HTR-8/SVneo (cell line): Measurements from ENCODE around the gene LAIR2.
"Not testable (repeated sequence)": the region's sequence is repeated elsewhere in the genome, so short reads cannot be mapped to it uniquely, and the experiment has no call there.

Source experiments
- DNase-seq: peaks from one replicate; pipeline ENCODE4 v3.0.0; 2011; ENCODE audit warnings: low spot score, mixed read lengths; ENCODE audit not compliant: insufficient read length
- FAIRE-seq: peaks from 2 replicates; lab custom pipeline; 2011; peaks lifted over from hg19 to GRCh38; lab: Jason Lieb, UNC

Gene LAIR2

GRCh38 chr19:54464044-54464629, 38.5 kb upstream of the LAIR2 start:
- FAIRE-seq (no peak), DNase-seq (peak; percentile 69)

- FAIRE-seq (no peak), DNase-seq (peak; percentile 87)
Observed at GRCh38 chr19:54464630-54465425, 37.8 kb upstream of the LAIR2 start.

- no peak for DNase-seq
- FAIRE-seq = no peak
Observed at GRCh38 chr19:54465426-54466109, 37.1 kb upstream of the LAIR2 start.

GRCh38 chr19:54466110-54466480, 36.5 kb upstream of the LAIR2 start:
- not testable (repeated sequence) for DNase-seq, FAIRE-seq

DNA sequence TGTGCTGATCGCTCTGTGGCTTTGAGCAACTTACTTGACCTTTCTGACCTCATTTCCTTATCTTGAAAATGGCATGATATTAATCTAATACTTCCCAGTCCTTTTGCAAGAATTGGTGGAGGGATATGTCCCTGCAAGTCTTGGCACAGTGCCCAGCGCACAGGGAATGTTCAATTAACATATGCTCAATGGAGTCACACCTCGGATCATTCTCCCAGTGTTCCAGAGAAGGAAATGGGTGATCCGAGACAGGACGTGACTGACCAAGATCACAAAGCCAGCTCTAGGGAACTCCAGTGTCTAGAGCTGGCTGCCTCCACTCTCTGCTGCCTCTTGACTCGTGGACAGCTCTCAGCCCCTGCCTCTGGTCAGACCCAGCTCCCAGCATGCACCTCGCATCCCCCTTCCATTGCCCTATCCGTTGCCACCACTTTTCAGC, 33.1 kb upstream of the LAIR2 start:
- no peak for FAIRE-seq
- DNase-seq = no peak

DNA sequence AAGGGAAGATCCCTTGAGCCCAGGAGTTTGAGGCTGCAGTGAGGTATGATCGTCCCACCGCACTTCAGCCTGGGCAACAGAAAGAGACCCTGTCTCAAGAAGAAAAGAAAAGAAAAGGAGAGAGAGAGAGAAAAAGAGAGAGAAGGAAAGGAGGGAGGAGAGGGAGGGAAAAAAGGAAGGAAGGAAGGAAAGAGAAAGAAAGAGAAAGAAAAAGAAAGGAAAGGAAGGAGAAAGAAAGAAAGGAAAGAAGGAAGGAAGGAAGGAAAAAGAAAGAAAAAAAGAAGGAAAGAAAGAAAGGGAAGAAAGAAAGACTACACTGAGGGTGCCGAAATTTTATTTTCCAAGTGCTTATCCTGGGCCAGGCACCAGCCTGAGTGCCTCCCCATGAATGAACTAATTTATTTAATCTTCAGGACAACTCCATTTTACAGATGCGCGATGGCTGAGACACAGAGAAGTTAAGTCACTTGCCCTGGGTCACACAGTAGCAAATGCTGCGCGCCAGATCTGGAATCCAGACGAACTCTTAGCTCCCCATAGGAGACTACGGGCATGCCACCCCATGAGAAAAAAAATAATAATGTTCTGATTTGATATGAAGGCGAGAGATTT, 32.2 kb upstream of the LAIR2 start:
- DNase-seq (no peak), FAIRE-seq (no peak)

GRCh38 chr19:54470991-54471782, 31.4 kb upstream of the LAIR2 start:
- FAIRE-seq (no peak), DNase-seq (no peak)

GRCh38 chr19:54473071-54473891, 29.4 kb upstream of the LAIR2 start, which contains the start of gene CDC42EP5:
TSS of gene CDC42EP5 (minus strand) at chr19:54473296. CDS start at chr19:54465547, 7,749 bp downstream.
- DNase-seq (peak; percentile 79), FAIRE-seq (peak; percentile 51)

GRCh38 chr19:54473892-54474372, 28.7 kb upstream of the LAIR2 start:
- no peak for DNase-seq
- FAIRE-seq = no peak

DNA sequence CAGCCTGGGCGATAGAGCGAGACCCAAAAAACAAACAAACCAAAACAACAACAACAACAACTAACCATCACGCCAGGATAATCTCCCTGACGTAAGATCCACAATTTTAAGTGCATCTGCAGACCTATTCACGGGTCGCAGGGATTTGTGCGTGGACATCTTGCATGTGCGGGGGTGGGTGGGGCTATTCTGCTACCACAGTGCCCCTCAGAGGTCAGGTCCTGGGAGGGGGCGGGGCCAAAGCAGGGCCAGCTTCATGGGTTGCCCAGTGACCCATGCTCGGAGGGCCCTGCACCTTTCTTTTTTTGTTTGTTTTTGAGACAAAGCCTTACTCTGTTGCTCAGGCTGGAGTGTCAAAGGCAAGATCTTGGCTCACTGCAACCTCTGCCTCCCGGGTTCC, 26.9 kb upstream of the LAIR2 start:
- DNase-seq = no peak
- FAIRE-seq = no peak

GRCh38 chr19:54477650-54478049, 25.0 kb upstream of the LAIR2 start:
- DNase-seq = no peak
- no peak for FAIRE-seq

DNA sequence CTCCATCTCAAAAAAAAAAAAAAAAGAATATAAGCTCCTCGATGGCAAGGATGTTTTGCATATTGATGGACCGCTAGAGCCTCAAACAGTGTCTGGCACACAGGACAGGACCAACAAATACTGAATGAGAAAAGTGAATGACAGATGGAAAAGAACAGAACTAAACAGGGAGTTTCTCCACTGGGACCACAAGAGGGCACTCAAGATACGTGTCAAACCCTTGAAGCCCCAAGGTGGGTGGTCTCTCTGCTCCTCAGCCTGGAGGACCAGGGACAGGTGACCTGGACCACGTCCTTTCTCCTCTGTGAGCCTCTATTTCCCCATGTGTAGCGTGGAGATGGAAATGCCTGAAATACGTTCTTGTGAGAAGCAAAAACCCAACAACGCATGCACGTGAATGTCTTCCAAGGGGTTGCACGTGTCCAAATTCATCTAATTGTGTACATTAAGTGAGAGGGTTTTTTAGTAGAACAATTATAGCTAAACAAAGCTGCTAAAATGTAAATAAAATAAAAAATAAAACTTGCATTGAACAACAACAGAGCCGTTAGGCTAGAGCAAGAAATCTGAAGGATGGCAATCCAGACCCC, 23.9 kb upstream of the LAIR2 start:
- peak; percentile 36 for DNase-seq
- no peak for FAIRE-seq

GRCh38 chr19:54480051-54480450, 22.6 kb upstream of the LAIR2 start:
- DNase-seq (no peak), FAIRE-seq (no peak)

GRCh38 chr19:54481326-54481930, 21.2 kb upstream of the LAIR2 start:
- peak; percentile 58 for FAIRE-seq

GRCh38 chr19:54482889-54483288, 19.7 kb upstream of the LAIR2 start:
- no peak for FAIRE-seq
- no peak for DNase-seq

More at GRCh38 chr19:54481326-54481930, 21.2 kb upstream of the LAIR2 start:
- DNase-seq = peak; percentile 53

GRCh38 chr19:54484451-54484850, 18.2 kb upstream of the LAIR2 start:
- no peak for FAIRE-seq
- DNase-seq = no peak

- DNase-seq (no peak), FAIRE-seq (no peak)
Observed at GRCh38 chr19:54485851-54486250, 16.8 kb upstream of the LAIR2 start.

DNA sequence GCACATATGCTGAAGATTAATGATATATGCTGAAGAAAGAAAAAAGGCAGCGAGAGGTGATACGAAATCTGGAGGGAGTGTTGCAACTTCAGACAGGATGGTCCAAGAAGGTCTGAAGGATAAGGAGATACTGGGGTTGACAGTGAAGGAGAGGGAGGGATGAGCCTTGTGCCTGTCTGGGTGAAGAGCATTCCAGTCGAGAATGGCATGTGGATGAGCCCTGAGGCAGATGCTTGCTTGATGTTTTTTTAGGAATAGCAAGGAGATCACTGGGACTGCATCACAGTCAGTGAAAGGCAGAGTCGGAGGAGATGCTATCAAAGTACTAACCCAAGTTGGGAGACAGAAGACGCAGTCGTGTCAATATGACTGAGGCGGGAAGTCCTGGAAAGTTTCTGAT, 13.3 kb upstream of the LAIR2 start:
- DNase-seq (no peak), FAIRE-seq (no peak)
